Measurements from ENCODE around the gene HCCS. TPM values are rescaled to one million over a fixed set of nuclear protein-coding genes. Genes with fewer than 3 reads are reported as not detected.

The HCCS gene
- total RNA-seq, 1 experiment from 2014 or later, result 116 TPM

DNA sequence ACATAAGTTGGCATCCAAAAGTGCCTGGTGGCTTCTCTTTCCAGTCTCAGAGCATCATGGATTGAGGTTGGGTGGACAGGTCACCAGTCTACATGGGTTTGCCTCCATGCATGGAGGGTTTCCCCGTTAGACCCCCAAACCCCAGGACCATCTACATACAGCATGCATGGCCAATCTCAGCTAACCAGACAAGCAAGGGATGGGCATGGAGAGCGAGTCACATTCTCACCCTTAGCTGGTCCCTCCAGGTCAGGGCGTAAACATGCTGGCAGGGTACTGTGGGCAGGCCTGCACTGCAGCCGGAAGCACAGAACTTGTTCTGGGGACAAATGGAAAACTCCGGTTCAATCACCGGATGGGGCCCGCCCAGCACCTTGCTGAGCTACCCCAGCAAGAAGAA, 37.3 kb downstream of the HCCS start:
- Histone ChIP-seq H3K4me3 (no peak overlapping the region), H3K36me3 (no peaks in the 10 kb centered on the region), H3K27me3 (no peaks in the 10 kb centered on the region), H3K9me3 (no peaks in the 10 kb centered on the region)
- no peak for DNase-seq

- no peak overlapping the region for H3K4me3 ChIP-seq
- no peaks in the 10 kb centered on the region for H3K9me3 ChIP-seq
- H3K27me3 ChIP-seq, result no peaks in the 10 kb centered on the region
- H3K36me3 ChIP-seq, result no peaks in the 10 kb centered on the region
- no peak for DNase-seq
Measured at GRCh38 chrX:11151799-11152559, 40.8 kb downstream of the HCCS start.

GRCh38 chrX:11159149-11159548, 48.0 kb downstream of the HCCS start:
- no peak for DNase-seq
- Histone ChIP-seq H3K4me3 (no peak overlapping the region), H3K9me3 (no peaks in the 10 kb centered on the region), H3K27me3 (no peaks in the 10 kb centered on the region), H3K36me3 (no peaks in the 10 kb centered on the region)

- Histone ChIP-seq H3K9me3 (no peaks in the 10 kb centered on the region), H3K36me3 (no peaks in the 10 kb centered on the region), H3K27me3 (no peaks in the 10 kb centered on the region), H3K4me3 (no peak overlapping the region)
- no peak for DNase-seq
Measured at GRCh38 chrX:11164433-11164832, 53.3 kb downstream of the HCCS start.

DNA sequence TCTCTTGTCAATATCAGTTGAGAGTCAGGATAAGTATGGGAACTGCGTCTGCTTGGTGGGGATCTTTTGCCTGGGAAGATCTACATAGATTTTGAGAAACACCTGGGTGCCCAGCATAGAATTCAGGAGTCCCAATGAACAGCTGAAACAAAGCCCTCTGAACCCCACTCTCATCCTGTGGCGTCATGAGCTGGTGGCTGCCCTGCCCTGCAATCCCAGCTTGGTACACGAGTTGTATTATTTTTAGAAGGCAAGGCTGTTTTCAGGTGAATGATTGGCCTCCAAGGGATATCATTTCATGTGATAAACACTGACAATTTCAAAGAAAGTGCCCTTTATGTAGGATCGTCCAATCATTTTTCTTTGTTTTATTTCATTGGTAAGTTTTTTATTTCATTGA, 60.8 kb downstream of the HCCS start:
- H3K4me3 ChIP-seq, result no peak overlapping the region
- H3K27me3 ChIP-seq, result no peaks in the 10 kb centered on the region
- DNase-seq, result no peak
- H3K9me3 ChIP-seq, result no peaks in the 10 kb centered on the region
- no peaks in the 10 kb centered on the region for H3K36me3 ChIP-seq

DNA sequence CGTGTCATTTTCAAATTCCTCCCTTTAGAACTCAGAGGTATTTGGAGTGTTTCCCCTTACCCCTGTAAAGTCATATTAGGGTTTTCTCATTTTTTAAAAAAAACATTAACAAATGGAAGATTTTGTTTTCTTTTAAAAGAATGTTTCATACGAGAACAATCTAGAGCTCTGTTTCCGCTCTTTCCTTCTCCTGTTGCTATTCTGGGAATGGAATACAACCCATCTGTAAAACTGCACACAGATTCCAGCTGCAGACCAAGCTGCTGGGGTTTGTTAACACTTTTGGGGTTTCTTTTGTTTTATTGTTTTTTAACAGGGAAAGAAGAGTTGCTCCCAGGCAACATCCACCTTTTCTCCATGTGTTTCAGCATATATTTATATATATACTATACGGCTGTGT, 61.3 kb downstream of the HCCS start:
- Histone ChIP-seq H3K36me3 (no peaks in the 10 kb centered on the region), H3K27me3 (no peaks in the 10 kb centered on the region), H3K4me3 (no peak overlapping the region), H3K9me3 (no peaks in the 10 kb centered on the region)
- no peak for DNase-seq

Other genes with a start within 250 kb of the HCCS start
- not detected in 2 replicates for gene AMELX, start 182.1 kb downstream of the HCCS start, total RNA-seq (2014; rRNA removed; shearing (Covaris generic); ENCODE audit: low replicate concordance)

Data from MG63 (cell line).